Fibroblast of mammary gland (primary cell): ENCODE results near the gene MYL6.

Experiments
- DNase-seq: peaks from one replicate; pipeline ENCODE4 v3.0.0-alpha.2; 2010; ENCODE audit warnings: low read depth
- H3K4me3 ChIP-seq: 2 replicates; pipeline ENCODE4 v1.5.1; 2011; ENCODE audit warnings: low read depth, mild to moderate bottlenecking, low read length, moderate library complexity; ENCODE audit not compliant: control insufficient read depth
- CTCF ChIP-seq: conservative IDR thresholded peaks from 2 replicates; pipeline ENCODE4 v1.5.1; 2011; ENCODE audit warnings: low read depth, low read length, inconsistent platforms; ENCODE audit not compliant: control insufficient read depth, insufficient read depth

Gene MYL6

DNA sequence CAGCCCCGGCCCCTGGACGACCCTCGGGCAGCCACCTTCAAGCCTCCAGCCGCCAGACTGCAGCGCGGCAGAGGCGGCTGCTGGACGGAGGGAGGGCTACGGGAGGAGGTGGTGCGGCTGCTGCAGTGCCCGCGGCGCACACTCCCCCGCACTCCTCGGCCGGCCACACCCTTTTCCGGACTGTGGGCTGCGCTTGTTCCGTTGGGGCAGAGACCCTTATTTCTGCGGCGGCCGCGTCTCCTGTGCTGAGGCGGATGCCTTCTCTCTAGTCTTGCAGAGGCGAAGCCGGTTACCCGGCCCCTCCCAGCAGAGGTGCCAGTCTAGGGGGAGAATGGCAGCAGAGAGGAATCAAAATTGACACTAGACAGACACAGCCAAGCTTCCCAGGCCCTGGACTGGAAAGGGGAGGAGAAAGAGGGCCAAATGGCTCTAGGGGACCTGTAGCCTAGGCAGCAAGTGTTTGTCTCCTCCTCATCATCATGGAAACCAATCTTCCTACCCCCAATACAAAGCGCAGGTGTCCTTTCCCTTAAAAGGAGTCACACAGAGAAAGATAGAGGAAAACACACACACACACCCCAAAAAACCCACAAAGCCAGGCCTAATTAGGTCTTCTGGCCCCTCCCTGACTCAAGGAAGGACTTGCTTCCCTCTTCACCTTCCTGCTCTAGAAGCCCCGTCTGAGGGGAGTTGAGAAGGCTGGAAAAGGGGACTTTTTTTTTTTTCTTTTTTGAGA is 28.8 kb upstream of the MYL6 start:
- DNase-seq: peak; percentile 30
- H3K4me3 ChIP-seq: peak overlapping the region; percentile 89

DNA sequence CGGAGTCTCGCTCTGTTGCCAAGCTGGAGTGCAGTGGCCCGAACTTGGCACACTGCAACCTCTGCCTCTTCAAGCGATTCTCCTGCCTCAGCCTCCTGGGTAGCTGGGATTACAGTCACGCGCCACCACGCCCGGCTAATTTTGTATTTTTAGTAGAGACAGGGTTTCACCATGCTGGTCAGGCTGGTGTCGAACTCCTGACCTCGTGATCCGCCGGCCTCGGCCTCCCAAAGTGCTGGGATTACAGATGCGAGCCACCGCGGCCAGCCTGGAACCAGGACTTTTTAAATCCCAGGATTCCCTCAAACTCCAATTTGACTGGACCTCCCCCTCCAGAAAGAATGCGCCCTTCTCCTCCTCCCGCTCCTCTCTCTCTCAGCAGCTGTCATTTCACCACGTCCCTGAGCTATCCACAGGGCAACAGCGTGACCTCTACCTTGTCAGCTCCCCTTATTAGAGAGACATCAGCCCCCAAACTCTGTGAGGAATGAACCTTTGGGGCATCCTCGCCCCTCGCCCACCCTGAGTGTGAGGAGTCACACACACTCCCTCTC is 28.1 kb upstream of the MYL6 start:
- no peak for DNase-seq
- no peak for TF ChIP-seq CTCF
- H3K4me3 ChIP-seq: peak overlapping the region; percentile 89

More for the DNA sequence above, 28.8 kb upstream of the MYL6 start:
- no peak for TF ChIP-seq CTCF

GRCh38 chr12:56130876-56131275 is 27.3 kb upstream of the MYL6 start:
- no peak overlapping the region for H3K4me3 ChIP-seq
- TF ChIP-seq CTCF: no peak

DNA sequence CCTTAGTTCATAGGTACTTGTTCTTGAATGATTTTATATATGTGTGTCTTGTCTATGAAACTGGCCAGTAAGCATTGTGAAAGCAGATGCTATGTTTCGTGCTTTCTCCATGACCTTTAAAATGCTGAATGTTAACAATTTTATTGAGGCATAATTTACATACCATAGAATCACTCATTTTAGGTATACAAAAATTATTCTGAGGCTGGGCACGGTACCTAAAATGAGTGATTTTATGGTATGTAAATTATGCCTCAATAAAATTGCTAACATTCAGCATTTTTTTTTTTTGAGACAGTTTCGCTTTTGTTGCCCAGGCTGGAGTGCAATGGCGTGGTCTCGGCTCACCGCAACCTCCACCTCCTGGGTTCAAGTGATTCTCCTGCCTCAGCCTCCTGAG is 23.3 kb upstream of the MYL6 start:
- DNase-seq: no peak
- no peak overlapping the region for H3K4me3 ChIP-seq
- TF ChIP-seq CTCF: no peak

More at GRCh38 chr12:56130876-56131275, 27.3 kb upstream of the MYL6 start:
- DNase-seq: no peak

DNA sequence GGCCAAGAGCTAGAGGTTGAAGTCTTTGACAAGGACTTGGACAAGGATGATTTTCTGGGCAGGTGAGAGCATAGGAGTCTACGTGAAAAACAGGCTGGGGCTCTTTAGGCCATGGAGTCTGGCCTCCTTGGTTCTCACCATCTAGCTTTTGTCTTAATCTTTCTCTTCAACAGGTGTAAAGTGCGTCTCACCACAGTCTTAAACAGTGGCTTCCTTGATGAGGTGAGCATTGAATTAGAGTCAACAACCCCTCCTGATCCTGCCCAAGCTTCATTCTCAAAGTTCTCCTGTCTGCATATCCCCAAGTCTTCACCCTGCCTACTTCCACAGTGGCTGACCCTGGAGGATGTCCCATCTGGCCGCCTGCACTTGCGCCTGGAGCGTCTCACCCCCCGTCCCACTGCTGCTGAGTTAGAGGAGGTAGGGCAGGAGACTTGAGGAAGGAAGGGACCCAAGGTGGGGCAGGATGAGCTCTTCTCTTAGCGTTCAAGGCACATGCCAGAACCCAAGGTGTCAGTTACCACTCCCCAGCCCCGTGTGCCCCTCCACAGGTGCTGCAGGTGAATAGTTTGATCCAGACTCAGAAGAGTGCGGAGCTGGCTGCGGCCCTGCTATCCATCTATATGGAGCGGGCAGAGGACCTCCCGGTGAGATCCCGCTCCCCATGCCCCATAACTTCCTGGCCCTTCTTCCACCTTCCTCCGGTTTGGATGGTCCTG is 20.1 kb upstream of the MYL6 start:
- TF ChIP-seq CTCF: no peak
- DNase-seq: no peak
- H3K4me3 ChIP-seq: no peak overlapping the region

DNA sequence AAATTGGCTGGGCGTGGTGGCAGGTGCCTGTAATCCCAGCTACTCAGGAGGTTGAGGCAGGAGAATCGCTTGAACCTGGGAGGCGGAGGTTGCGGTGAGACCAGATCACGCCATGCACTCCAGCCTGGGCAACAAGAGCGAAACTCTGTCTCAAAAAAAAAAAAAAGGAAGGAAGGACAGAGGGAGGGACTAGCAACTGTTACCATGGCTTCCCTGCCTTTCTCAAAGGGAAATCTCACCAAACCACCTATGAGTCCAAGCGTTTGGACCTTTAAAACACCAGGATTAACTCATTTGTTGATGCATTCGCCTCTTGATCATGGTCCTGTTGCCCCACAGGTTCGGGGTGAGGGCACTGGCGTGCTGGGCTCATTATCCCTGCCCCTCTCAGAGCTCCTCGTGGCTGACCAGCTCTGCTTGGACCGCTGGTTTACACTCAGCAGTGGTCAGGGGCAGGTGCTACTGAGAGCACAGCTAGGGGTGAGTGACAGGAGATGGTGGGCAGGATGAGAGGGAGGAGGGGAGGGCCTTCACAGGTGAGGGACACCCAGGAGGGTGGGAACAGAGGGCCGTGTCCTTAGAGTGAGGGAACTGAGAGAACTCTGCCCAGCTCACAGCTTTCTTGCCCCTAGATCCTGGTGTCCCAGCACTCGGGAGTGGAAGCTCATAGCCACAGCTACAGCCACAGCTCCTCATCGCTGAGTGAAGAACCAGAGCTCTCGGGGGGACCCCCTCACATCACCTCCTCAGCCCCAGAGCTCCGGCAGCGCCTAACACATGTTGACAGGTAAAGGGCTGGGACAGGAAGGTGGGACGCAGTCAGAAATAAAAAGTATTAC is 16.0 kb upstream of the MYL6 start:
- no peak overlapping the region for H3K4me3 ChIP-seq
- DNase-seq: no peak
- TF ChIP-seq CTCF: no peak
